ENCODE results near the gene BEX1.
"Not testable (repeated sequence)": the region's sequence is repeated elsewhere in the genome, so short reads cannot be mapped to it uniquely, and the experiment has no call there.

Gene BEX1

DNA sequence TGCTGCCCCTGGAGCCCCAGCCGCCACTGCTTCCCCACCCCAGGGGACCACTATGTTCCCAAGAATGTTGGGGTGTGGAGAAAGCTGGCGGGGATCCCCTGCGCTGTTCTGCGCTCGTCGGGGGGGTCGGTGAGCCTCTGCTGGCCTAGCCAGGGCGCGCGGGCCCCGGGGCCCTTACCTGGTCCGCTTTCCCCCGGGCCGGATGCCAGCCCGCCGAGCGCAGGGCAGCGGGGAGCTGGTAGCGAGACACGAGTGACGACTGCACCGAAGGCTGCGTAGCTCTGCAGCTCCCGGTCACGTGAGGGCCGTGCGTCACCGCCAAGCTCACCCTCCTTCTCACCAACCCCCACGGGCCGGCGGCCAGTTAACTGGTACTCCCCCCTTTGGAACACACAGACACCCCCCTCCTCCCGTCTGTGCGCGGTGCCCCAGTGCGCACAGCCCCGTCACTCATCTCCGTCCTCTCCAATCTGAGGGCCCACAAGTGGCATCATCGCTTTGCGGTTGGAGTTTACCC lies at the start of gene BEX1:
Gene BEX1, minus strand, starts transcription at position 254 of the 517 bp plus-strand sequence. CDS start 897 bp downstream, outside the sequence.
- no peak for DNase-seq (ENCODE audit: extremely low read depth in 1 of 2, low read depth in 1 of 2)

DNA sequence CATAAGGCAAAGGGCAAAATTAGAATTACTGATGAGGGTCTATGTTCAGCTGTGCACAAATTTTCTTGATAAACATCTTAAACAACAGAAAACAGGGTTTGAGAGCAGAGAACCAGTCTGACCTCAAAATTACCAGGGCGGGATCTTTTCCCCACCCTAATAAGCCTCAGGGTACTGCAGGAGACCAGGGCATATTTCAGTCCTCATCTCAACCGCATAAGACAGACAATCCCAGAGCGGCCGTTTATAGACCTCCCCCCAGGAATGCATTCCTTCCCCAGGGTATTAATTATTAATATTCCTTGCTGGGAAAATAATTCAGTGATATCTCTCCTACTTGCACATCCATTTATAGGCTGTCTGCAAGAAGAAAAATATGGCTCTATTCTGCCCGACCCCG lies 45.5 kb upstream of the BEX1 start:
- DNase-seq (ENCODE audit: extremely low read depth in 1 of 2, low read depth in 1 of 2), result not testable (repeated sequence)

DNA sequence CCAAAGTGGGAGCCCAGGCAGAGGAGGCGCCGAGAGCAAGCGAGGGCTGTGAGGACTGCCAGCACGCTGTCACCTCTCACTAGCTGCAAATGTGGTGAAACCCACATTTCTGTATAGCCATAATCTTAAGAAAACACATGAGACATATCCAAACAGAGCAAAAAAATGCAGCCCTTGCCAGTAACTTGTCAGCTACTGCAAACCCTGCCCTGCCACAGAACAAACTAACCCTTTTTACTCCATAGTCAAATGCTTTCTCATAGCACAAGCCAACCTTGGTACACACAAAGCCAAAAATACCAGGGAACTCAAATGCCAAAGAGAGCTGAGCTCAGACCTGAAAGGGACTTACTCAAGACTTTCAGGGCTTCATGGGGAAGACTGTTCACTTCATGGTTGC lies 43.9 kb upstream of the BEX1 start:
- DNase-seq (ENCODE audit: extremely low read depth in 1 of 2, low read depth in 1 of 2), result no peak

DNA sequence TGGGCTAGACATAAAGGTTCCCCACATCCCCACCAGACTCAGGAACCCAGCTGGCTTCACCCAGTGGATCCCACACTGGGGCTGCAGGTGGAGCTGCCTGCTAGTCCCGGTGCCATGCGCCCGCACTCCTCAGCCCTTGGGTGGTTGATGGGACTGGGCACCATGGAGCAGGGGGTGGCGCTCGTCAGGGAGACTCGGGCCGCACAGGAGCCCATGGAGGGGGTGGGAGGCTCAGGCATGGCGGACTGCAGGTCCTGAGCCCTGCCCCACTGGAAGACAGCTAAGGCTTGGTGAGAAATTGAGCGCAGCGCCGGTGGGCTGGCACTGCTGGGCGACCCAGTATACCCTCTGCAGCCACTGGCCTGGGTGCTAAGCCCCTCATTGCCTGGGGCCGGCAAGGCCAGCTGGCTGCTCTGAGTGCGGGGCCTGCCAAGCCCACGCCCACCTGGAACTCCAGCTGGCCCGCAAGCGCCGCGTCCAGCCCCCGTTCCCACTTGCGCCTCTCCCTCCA lies 43.3 kb upstream of the BEX1 start:
- not testable (repeated sequence) for DNase-seq (ENCODE audit: extremely low read depth in 1 of 2, low read depth in 1 of 2)

- not testable (repeated sequence) for DNase-seq (ENCODE audit: extremely low read depth in 1 of 2, low read depth in 1 of 2)
These were observed 40.4 kb upstream of the BEX1 start for GRCh38 chrX:103104370-103104769.

DNA sequence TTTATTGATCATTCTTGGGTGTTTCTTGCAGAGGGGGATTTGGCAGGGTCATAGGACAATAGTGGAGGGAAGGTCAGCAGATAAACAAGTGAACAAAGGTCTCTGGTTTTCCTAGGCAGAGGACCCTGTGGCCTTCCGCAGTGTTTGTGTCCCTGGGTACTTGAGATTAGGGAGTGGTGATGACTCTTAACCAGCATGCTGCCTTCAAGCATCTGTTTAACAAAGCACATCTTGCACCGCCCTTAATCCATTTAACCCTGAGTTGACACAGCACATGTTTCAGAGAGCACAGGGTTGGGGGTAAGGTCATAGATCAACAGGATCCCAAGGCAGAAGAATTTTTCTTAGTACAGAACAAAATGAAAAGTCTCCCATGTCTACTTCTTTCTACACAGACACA lies 39.9 kb upstream of the BEX1 start:
- DNase-seq (ENCODE audit: extremely low read depth in 1 of 2, low read depth in 1 of 2), result not testable (repeated sequence)

DNA sequence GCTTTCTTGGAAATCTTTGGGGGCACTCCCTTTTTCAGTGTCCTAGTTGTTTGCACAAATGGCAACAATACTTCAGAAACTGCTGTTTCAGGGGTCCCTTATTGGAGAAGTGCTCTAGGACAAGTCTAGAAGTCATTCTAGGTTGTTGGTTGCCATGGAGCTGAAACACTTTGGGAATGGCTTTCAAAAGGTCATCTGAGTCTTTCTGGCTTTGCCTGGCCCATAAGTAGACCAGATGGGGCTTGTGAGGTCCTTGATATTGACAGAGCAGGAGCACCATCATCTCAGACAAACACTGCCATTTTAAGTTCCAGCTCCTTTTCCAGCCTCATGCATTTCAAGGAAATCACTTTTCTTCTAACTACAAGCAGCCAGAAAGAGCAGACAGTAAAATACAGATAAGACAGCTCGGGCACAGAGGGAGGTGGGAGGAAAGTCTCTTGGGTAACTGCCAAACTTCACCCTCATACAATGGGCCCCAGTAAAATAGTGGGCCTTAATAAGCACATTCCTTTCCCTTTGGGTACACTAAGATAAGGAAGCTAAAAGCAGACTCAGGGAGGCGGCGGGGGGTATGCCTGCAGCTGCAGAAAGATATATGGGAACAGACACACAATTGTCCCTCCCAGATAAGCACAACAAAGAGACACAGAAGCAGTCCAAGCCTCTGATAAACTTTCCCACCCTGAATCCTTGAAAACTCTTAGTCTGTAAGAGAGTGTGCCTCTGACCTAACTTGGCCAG lies 37.5 kb upstream of the BEX1 start:
- no peak for DNase-seq (ENCODE audit: extremely low read depth in 1 of 2, low read depth in 1 of 2)

GRCh38 chrX:103100484-103100883 lies 36.5 kb upstream of the BEX1 start:
- no peak for DNase-seq (ENCODE audit: extremely low read depth in 1 of 2, low read depth in 1 of 2)

- DNase-seq (ENCODE audit: extremely low read depth in 1 of 2, low read depth in 1 of 2), result no peak
These were observed 35.7 kb upstream of the BEX1 start for GRCh38 chrX:103099691-103100090.

DNA sequence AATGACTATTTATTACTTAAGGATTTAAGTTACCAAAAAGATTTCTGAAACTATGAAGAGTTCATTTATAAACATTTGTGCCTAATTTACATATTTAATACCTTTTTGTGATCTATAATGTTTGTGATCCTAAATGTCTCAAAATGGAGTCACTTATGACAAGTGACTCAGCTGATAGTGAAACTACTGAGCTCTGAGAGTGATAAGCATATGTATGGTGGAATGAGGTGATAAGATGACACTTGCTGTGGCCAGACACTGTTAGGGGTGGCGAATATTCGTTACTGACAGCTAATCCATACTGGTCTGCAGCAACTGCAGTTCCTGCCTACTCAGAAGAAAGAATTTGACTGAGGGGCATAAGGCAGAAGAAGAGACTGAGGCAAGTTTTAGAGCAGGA lies 34.5 kb upstream of the BEX1 start:
- no peak for DNase-seq (ENCODE audit: extremely low read depth in 1 of 2, low read depth in 1 of 2)

DNA sequence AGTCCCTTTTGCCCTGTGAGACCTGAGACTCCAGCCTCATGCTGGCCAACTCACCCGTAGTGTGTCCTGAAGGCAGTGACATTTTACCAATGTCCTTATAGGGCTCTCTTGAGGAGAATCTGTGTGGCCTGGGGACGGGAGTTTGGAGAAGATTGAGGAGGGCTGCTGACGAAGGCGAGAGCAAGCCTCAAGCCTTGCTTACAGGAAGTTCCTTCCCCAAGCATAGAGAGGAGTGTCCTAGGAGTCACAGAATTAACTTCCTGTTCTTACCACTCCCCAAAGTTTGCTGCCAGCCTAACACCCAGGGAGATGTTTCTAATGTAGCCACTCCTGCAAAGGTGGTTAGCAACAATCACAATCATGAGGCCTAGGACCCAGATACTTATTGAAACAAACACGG lies 29.0 kb upstream of the BEX1 start, which contains the start of gene NXF3:
Gene NXF3, minus strand, starts transcription at position 202 of the 400 bp plus-strand sequence. Its CDS starts 120 bp downstream, at position 82.
- no peak for DNase-seq (ENCODE audit: extremely low read depth in 1 of 2, low read depth in 1 of 2)

GRCh38 chrX:103081051-103081450 lies 17.1 kb upstream of the BEX1 start:
- DNase-seq (ENCODE audit: extremely low read depth in 1 of 2, low read depth in 1 of 2), result no peak

DNA sequence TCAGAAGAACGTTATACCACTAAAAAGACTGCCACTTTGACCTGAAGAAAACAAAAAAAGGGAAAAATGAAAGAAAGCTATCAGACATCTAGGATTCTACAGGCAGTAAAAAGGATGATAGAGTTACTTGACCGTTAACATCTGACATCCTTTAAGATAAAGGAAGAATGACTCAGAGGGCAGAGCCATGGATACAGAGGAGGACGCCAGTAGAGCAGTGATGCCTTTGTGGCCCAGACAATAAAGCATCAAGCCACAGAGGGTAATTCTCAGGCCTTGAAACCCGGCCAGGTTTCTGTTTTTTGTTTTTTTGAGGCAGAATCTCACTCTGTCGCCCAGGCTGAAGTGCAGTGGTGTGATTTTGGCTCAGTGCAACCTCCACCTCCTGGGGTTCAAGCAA lies 9.5 kb upstream of the BEX1 start:
- no peak for DNase-seq (ENCODE audit: extremely low read depth in 1 of 2, low read depth in 1 of 2)

GRCh38 chrX:103066606-103067005 lies 2.6 kb upstream of the BEX1 start:
- no peak for DNase-seq (ENCODE audit: extremely low read depth in 1 of 2, low read depth in 1 of 2)

GRCh38 chrX:103063191-103063845 lies 653 bp downstream of the BEX1 start:
- DNase-seq (ENCODE audit: extremely low read depth in 1 of 2, low read depth in 1 of 2), result no peak

DNA sequence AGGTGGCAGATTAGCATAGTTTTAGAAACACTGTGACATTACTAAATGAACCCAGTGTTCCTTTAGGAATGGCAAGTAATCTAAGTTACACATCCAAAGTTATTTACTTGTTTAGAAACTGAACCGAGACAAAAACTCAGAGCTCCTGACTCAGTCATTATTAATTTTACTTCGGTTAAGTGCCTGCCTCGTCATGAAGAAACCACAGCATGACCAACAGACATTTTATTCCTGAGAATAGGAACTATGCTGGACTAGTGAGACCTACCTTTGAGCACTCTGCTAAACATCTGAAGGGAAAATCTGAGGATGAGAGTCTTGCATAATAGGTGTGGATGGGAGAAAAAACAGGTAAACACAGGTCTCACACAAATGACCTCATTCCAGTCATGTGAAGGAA lies 2.5 kb downstream of the BEX1 start:
- no peak for DNase-seq (ENCODE audit: extremely low read depth in 1 of 2, low read depth in 1 of 2)

DNA sequence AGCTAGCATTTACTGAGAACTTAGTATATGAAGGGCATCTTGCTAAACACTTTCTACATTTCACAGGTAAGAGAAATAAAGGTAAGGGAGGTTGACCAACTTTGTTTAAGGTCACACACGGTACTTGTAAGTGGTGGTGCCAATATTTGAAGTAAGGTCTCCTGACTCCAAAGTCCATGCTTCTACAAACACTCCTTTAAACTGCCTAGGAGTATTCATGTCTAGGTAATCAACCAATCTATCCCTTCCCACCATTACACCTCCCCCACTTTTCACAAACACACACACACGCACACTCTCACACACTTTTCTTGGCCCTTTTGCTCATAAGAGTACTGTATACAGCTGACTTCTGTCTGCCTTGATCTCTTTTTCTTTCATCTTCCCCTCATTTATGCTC lies 7.1 kb downstream of the BEX1 start:
- no peak for DNase-seq (ENCODE audit: extremely low read depth in 1 of 2, low read depth in 1 of 2)

- DNase-seq (ENCODE audit: extremely low read depth in 1 of 2, low read depth in 1 of 2), result no peak
These were observed 11.3 kb downstream of the BEX1 start for GRCh38 chrX:103052625-103053024.

DNA sequence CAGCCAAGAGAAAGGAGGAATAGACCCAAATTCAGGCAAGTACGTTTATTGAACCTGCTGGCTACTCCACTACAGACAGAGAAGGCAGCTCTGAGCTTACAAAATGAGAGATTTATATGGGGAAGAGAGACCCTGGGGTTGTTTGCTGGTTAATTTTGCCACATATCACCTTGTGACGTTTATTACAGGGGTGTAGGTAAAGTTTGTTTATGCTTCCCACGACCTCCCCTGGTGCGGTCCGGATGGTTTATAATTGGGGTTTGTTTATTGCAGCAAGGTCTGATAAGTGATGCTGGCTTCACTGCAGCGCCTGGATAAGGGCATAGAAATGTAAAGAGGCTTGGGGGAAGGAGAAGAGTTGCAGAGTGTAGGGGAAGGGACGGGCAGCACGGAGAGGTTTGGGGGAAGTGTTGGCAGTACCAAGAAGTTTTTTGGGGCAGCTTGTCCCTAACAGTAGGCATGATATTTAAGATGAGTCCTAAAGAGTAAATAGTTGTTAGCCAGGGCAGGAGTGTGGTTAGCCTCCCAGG lies 12.6 kb downstream of the BEX1 start:
- no peak for DNase-seq (ENCODE audit: extremely low read depth in 1 of 2, low read depth in 1 of 2)

GRCh38 chrX:103033371-103033770 lies 30.6 kb downstream of the BEX1 start:
- DNase-seq (ENCODE audit: extremely low read depth in 1 of 2, low read depth in 1 of 2), result not testable (repeated sequence)

DNA sequence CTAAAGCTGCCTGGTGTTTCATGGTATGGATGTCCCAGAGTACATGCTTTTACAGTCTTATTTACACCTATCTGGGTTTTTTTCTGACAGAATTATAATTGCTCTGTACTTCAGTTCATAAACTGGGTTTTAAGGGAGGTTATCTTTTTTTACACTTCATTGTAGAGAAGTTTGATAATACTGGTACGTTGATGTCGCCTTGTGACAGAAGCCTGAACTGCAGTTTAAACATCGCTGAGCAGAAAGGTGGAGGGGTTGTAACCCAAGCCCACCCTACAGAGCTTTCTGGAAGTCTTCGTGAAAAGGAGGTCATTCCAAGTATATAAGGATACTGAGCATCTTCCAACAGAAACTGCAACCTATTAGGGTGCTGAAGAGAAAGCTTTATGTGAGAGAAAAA lies 46.4 kb downstream of the BEX1 start:
- DNase-seq (ENCODE audit: extremely low read depth in 1 of 2, low read depth in 1 of 2), result no peak

GRCh38 chrX:103012945-103013344 lies 51.0 kb downstream of the BEX1 start:
- no peak for DNase-seq (ENCODE audit: extremely low read depth in 1 of 2, low read depth in 1 of 2)
